ENCODE data around the gene CSRP1. TPM values are rescaled to one million over a fixed set of nuclear protein-coding genes. Genes with fewer than 3 reads are reported as not detected.

CSRP1 gene
- total and polyA plus RNA-seq, 2 donors (not counting 1 experiment from before 2014, with no cell fraction given): 23.8 to 36.7 TPM

DNA sequence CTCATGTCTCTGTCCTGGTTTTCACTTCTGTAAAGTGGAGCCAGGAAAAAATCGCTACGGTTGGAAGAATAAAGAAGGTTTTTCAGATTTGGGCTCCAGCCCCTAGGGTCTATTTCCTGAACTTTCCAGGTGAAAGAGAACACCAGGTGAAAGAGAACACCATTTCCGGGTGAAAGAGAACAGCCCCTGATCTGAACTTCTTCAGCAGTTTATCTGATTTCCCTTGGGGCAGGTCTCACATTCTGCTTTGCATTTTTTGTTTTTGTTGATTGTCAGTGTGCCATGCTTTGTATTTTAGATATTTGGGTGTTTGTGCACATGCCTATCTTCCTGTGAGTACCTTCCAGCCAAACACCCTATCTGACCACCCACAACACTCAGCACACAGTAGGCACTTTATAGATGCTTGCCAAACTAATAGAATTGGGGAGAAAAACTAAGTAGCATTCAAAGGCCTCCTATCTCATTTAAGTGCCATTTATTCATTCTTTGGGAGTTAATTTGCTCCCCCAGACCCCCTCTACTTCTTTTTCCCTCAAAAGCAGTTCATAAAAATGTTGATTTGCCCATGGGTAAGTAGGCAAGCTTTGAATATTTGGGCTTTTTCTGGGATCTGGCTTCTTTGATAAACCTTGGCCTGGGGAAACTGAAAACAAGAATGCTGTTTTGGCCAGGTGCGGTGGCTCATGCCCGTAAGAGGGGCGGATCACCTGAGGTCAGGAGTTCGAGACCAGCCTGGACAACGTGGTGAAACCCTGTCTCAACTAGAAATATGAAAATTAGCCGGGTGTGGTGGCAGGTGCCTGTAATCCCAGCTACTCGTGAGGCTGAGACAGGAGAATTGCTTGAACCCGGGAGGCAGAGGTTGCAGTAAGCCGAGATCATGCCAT, 34.2 kb upstream of the CSRP1 start:
- WGBS (ENCODE audit: insufficient coverage): 71% methylated on average over 11 of the region's 12 CpGs
- ATAC-seq (ENCODE audit: low read depth): peak; percentile 28
- H2AFZ ChIP-seq (ENCODE audit: insufficient read depth, low read depth, low read length, poor library complexity, severe bottlenecking): no peak overlapping the region
- peaks cover 22 to 39% of the 10 kb centered on the region in 2 donors for H3K4me1 ChIP-seq (ENCODE audit: control insufficient read depth in 2 of 2, insufficient read depth in 2 of 2, low read length in 2 of 2)
- POLR2A ChIA-PET: no interaction called here
- peaks cover 0 to 46% (median 30%) of the 10 kb centered on the region in 4 experiments for H3K27me3 ChIP-seq (replicated peaks in 1 of 4; ENCODE audit: control extremely low read depth in 1 of 4, control insufficient read depth in 3 of 4, insufficient read depth in 4 of 4, low read length in 3 of 4)
- Mint-ChIP-seq H3K4me3 (peak overlapping the region; percentile 85), H3K4me1 (peaks cover 34% of the 10 kb centered on the region), H3K9me3 (ENCODE audit: insufficient read depth) (no peaks in the 10 kb centered on the region), H3K27ac (no peak overlapping the region), H3K27me3 (peaks cover 62% of the 10 kb centered on the region)
- H4K20me1 ChIP-seq (ENCODE audit: control insufficient read depth, insufficient read depth, low read length, poor library complexity, severe bottlenecking): no peaks in the 10 kb centered on the region
- TF ChIP-seq, protein P1, sequence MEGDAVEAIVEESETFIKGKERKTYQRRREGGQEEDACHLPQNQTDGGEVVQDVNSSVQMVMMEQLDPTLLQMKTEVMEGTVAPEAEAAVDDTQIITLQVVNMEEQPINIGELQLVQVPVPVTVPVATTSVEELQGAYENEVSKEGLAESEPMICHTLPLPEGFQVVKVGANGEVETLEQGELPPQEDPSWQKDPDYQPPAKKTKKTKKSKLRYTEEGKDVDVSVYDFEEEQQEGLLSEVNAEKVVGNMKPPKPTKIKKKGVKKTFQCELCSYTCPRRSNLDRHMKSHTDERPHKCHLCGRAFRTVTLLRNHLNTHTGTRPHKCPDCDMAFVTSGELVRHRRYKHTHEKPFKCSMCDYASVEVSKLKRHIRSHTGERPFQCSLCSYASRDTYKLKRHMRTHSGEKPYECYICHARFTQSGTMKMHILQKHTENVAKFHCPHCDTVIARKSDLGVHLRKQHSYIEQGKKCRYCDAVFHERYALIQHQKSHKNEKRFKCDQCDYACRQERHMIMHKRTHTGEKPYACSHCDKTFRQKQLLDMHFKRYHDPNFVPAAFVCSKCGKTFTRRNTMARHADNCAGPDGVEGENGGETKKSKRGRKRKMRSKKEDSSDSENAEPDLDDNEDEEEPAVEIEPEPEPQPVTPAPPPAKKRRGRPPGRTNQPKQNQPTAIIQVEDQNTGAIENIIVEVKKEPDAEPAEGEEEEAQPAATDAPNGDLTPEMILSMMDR (IDR thresholded peaks at IDR 0.05): no peak
- TF ChIP-seq EZH2 (IDR thresholded peaks at IDR 0.05; ENCODE audit: borderline replicate concordance, insufficient read depth, low read depth, low read length, poor library complexity, severe bottlenecking): no peak
- intact Hi-C loops (cut with micrococcal nuclease): no loop called here
- DNase-seq: peak; percentile 17
- no peak overlapping the region for H3K4me3 ChIP-seq (ENCODE audit: control extremely low read depth in 1 of 5, extremely low read depth in 1 of 5, insufficient read depth in 1 of 5, low read depth in 2 of 5, low read length in 4 of 5)
- H3K27ac ChIP-seq (ENCODE audit: low read length in 2 of 2): no peak overlapping the region
- peaks cover 0 to 10% (median 0%) of the 10 kb centered on the region in 3 donors for H3K9me3 ChIP-seq (ENCODE audit: control extremely low read depth in 1 of 3, control insufficient read depth in 2 of 3, insufficient read depth in 1 of 3, low read length in 2 of 3)
- no peaks in the 10 kb centered on the region for H3K79me2 ChIP-seq (ENCODE audit: control insufficient read depth, insufficient read depth, low read length)
- CTCF ChIA-PET: interaction anchor here (0.7 to 2.0 kb wide), 3 partner anchors 11 to 60 kb away, joined by 3 to 10 read pairs (median 6); no protein-coding TSS in a partner anchor
- H3K36me3 ChIP-seq (replicated peaks in 1 of 2; ENCODE audit: control extremely low read depth in 1 of 2, control insufficient read depth in 1 of 2, extremely low read depth in 1 of 2, insufficient read depth in 2 of 2, low read length in 1 of 2): no peaks in the 10 kb centered on the region
- H3K4me2 ChIP-seq (replicated peaks; ENCODE audit: low read depth, low read length, poor library complexity, severe bottlenecking): peak overlapping the region; percentile 87
- no peak overlapping the region for H3K9ac ChIP-seq (ENCODE audit: low read length)
